ENCODE data around the gene HSPBAP1. TPM values are rescaled to one million over a fixed set of nuclear protein-coding genes. Genes with fewer than 3 reads are reported as not detected.

The HSPBAP1 gene
- total and polyA plus RNA-seq, 9 donors, result 5.3 to 12.8 (median 9.3) TPM

DNA sequence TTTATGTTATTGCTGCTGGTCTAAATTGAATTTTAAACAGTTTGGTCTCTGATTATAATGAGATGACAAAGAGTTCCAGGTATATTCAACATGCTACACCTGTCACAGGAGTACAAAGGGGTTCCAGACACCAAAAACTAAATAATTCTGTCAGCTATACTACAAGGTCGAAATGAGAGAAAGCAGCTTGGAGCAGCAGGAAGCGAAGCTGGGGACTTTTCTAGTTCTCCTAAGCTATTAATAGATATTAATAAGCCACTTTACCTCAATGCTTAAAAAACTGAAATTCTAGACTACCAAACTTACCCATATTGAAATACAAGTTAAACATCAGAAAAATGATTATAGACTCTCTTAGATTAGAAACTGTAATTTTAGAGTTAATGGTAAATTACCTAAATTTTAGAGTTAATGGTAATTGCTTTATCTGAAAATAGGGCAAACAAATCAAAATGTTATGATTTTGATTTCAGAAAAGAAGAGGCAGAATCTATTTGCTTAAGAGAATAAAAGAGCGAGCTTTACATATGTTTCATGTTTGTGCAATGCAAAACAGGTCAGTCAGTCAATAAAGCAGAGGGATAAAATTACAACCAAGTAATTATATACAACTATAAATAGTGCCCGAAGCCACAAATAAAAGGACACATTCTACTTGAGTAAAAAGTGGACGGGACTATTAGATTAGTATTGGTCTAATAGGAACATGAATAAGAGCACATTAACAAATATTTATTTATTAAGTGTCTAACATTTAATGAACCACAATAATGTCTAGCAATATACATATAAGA, 16.8 kb downstream of the HSPBAP1 start:
- H3K36me3 ChIP-seq, result no peaks in the 10 kb centered on the region
- no peak for DNase-seq
- H3K27ac ChIP-seq, result no peak overlapping the region
- no peak overlapping the region for H3K4me3 ChIP-seq
- WGBS, 3 donors, result 64 to 85% (median 73%) methylated on average over 5 of the region's 5 CpGs
- H3K9me3 ChIP-seq, result no peaks in the 10 kb centered on the region
- H3K27me3 ChIP-seq, result no peaks in the 10 kb centered on the region
- no peak for TF ChIP-seq EP300 (IDR thresholded peaks at IDR 0.05)
- no peak for TF ChIP-seq POLR2A (IDR thresholded peaks at IDR 0.05)
- TF ChIP-seq, protein P1, sequence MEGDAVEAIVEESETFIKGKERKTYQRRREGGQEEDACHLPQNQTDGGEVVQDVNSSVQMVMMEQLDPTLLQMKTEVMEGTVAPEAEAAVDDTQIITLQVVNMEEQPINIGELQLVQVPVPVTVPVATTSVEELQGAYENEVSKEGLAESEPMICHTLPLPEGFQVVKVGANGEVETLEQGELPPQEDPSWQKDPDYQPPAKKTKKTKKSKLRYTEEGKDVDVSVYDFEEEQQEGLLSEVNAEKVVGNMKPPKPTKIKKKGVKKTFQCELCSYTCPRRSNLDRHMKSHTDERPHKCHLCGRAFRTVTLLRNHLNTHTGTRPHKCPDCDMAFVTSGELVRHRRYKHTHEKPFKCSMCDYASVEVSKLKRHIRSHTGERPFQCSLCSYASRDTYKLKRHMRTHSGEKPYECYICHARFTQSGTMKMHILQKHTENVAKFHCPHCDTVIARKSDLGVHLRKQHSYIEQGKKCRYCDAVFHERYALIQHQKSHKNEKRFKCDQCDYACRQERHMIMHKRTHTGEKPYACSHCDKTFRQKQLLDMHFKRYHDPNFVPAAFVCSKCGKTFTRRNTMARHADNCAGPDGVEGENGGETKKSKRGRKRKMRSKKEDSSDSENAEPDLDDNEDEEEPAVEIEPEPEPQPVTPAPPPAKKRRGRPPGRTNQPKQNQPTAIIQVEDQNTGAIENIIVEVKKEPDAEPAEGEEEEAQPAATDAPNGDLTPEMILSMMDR (IDR thresholded peaks at IDR 0.05), result no peak
- no peaks in the 10 kb centered on the region for H3K4me1 ChIP-seq (ENCODE audit: insufficient read depth)
- intact Hi-C loops (cut with DNase I), result no loop called here

DNA sequence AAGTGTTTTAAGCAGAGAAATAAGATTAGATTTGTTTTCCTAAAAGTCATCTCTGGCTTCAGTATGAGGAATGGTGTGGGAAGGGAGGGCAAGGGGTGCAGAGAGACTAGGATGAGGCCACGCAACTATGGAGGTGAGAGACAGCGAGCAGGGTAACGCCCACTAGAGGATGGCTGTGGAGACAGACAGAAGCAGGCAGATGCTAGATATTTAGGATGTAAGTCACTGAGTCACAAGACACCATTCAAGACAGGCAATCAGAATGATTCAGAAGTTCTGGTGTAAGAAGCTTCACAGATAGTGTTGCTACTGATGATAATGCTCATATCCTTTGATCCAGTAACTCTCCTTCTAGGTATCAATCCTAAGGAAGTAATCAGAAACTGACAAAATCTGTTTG, 19.1 kb downstream of the HSPBAP1 start:
- no peaks in the 10 kb centered on the region for H3K27me3 ChIP-seq
- no peak for DNase-seq
- TF ChIP-seq EP300 (IDR thresholded peaks at IDR 0.05), result no peak
- 92 to 97% (median 94%) methylated on average over 3 of the region's 3 CpGs for WGBS, 3 donors
- intact Hi-C loops (cut with DNase I), result no loop called here
- H3K27ac ChIP-seq, result no peak overlapping the region
- H3K9me3 ChIP-seq, result no peaks in the 10 kb centered on the region
- no peak overlapping the region for H3K4me3 ChIP-seq
- no peaks in the 10 kb centered on the region for H3K4me1 ChIP-seq (ENCODE audit: insufficient read depth)
- no peaks in the 10 kb centered on the region for H3K36me3 ChIP-seq

- intact Hi-C loops (cut with DNase I), result no loop called here
- no peak for TF ChIP-seq EP300 (IDR thresholded peaks at IDR 0.05)
- no peak for TF ChIP-seq POLR2A (IDR thresholded peaks at IDR 0.05)
- TF ChIP-seq, protein P1 (IDR thresholded peaks at IDR 0.05), result no peak
- WGBS, 3 donors, result 71 to 82% (median 74%) methylated on average over 3 of the region's 3 CpGs
- no peaks in the 10 kb centered on the region for H3K36me3 ChIP-seq
- no peak overlapping the region for H3K27ac ChIP-seq
- H3K4me1 ChIP-seq (ENCODE audit: insufficient read depth), result no peaks in the 10 kb centered on the region
- no peaks in the 10 kb centered on the region for H3K27me3 ChIP-seq
- H3K9me3 ChIP-seq, result no peaks in the 10 kb centered on the region
- no peak overlapping the region for H3K4me3 ChIP-seq
- no peak for DNase-seq
Observed at GRCh38 chr3:122773944-122774509, 19.6 kb downstream of the HSPBAP1 start.

- H3K4me3 ChIP-seq, result no peak overlapping the region
- H3K9me3 ChIP-seq, result no peaks in the 10 kb centered on the region
- H3K4me1 ChIP-seq (ENCODE audit: insufficient read depth), result no peaks in the 10 kb centered on the region
- 95 to 98% (median 96%) methylated on average over 1 of the region's 1 CpG for WGBS, 3 donors
- H3K27me3 ChIP-seq, result no peaks in the 10 kb centered on the region
- TF ChIP-seq EP300 (IDR thresholded peaks at IDR 0.05) (no peak), POLR2A (IDR thresholded peaks at IDR 0.05) (no peak)
- TF ChIP-seq, protein P1 (IDR thresholded peaks at IDR 0.05), result no peak
- no peak overlapping the region for H3K27ac ChIP-seq
- no peaks in the 10 kb centered on the region for H3K36me3 ChIP-seq
- no peak for DNase-seq
- intact Hi-C loops (cut with DNase I), result no loop called here
Observed at GRCh38 chr3:122772827-122773226, 20.8 kb downstream of the HSPBAP1 start.

Measured in ovary (tissue), 9 donors.